DND-41 (cell line): ENCODE measurements around the gene CARD10.

Experiments
- EZH2 ChIP-seq: IDR thresholded peaks from 3 replicates; pipeline ENCODE4 v1.6.1; 2012; ENCODE audit warnings: borderline replicate concordance, low read depth, mild to moderate bottlenecking, moderate library complexity, low read length, inconsistent platforms; ENCODE audit not compliant: severe bottlenecking
- TF ChIP-seq, protein P1 (sequence below): IDR thresholded peaks from 2 replicates; pipeline ENCODE4 v1.5.1; 2012; ENCODE audit warnings: borderline replicate concordance, low read length, moderate library complexity, mild to moderate bottlenecking; ENCODE audit not compliant: poor library complexity, severe bottlenecking; ENCODE audit errors: extremely low read depth

DNA sequence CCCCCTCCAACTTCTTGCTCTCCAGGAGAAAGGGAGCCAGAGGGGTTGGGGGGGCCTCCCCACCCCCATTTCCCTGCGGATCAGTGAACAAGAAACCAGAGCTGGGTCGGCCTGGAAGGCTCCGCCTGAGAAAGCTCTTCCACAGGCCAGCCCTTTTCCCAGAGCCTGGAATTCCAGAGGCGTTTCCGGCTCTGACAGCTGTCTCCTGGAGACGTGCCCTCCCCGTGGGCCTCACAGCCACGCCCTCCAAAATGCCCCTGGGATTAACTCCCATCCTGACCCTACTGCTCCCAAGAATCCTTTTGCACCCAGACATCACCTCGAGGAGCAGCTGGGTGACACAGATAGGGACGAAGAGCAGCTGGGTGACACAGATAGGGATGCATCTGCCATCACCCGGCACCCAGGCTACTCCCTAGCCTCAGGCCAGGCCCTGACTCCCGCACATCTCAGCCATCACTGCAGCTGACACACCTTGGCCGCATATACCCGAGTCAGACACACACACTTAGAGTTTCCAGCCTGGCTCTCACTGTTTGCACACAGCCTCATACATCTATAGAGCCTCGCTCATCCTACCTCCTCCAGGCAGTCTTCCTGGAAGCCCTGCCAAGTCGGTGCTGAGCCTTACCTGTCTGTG, 33.4 kb upstream of the CARD10 start:
- TF ChIP-seq, protein P1, sequence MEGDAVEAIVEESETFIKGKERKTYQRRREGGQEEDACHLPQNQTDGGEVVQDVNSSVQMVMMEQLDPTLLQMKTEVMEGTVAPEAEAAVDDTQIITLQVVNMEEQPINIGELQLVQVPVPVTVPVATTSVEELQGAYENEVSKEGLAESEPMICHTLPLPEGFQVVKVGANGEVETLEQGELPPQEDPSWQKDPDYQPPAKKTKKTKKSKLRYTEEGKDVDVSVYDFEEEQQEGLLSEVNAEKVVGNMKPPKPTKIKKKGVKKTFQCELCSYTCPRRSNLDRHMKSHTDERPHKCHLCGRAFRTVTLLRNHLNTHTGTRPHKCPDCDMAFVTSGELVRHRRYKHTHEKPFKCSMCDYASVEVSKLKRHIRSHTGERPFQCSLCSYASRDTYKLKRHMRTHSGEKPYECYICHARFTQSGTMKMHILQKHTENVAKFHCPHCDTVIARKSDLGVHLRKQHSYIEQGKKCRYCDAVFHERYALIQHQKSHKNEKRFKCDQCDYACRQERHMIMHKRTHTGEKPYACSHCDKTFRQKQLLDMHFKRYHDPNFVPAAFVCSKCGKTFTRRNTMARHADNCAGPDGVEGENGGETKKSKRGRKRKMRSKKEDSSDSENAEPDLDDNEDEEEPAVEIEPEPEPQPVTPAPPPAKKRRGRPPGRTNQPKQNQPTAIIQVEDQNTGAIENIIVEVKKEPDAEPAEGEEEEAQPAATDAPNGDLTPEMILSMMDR, result no peak
- no peak for TF ChIP-seq EZH2
